ENCODE measurements around the gene CMYA5.
"Not testable (repeated sequence)": the region's sequence is repeated elsewhere in the genome, so short reads cannot be mapped to it uniquely, and the experiment has no call there.

DNA sequence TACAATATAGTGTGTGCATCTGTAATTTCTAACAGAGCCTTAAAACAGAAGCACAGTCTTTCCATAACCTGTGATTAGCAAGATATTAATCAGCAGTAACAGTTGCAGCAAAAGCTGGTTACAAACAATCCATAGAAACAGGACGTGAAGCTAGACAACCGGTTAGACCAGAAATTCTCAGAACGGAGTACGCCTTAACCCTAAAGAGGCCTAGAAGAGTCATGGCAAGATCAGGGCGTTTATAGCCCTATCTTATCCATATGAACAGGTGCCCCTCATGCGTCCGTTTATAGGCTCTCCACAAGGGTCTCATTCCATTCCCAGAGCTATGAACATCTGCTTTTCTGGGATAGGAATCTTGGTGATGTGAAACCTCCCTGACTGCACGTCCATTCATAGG is 16.7 kb downstream of the CMYA5 start:
- TF ChIP-seq CTCF (conservative IDR thresholded peaks at IDR 0.05; ENCODE audit: low read depth, low read length); EZH2phosphoT487 (IDR thresholded peaks at IDR 0.05; ENCODE audit: borderline replicate concordance, low read length); EZH2 (IDR thresholded peaks at IDR 0.05; ENCODE audit: low read length, unreplicated experiment): not testable (repeated sequence)
